CD4-positive, alpha-beta memory T cell (primary cell): ENCODE results near the gene FBXO46. TPM values are rescaled to one million over a fixed set of nuclear protein-coding genes. Genes with fewer than 3 reads are reported as not detected.

Source experiments
- CTCF ChIA-PET: fragments of 350-600 bp; sonication (Branson Sonifier 250); formaldehyde crosslinking; loops from one replicate; lab custom pipeline; 2021; ENCODE audit warnings: inconsistent platforms; ENCODE audit not compliant: partially characterized antibody; lab: Charles Lee
- POLR2A ChIA-PET: fragments of 350-600 bp; sonication (Branson Sonifier 250); formaldehyde crosslinking; loops from one replicate; lab custom pipeline; 2021; ENCODE audit not compliant: partially characterized antibody; lab: Charles Lee
- DNase-seq, 5 donors: peaks; one replicate each; pipeline versions ENCODE4 v3.0.0 to v3.0.0-alpha.2; 2020 to 2022; ENCODE audit warnings: mixed read lengths in 1 of 5
- H3K27ac ChIP-seq: one replicate; pipeline ENCODE4 v1.7.0; 2013; ENCODE audit warnings: low read depth, low read length
- H3K27me3 ChIP-seq: 2 replicates; pipeline ENCODE4 v1.7.0; 2013; ENCODE audit warnings: mild to moderate bottlenecking, low read length, moderate library complexity; ENCODE audit not compliant: insufficient read depth
- H3K36me3 ChIP-seq: 2 replicates; pipeline ENCODE4 v1.7.0; 2013; ENCODE audit warnings: mild to moderate bottlenecking, low read length, moderate library complexity; ENCODE audit not compliant: insufficient read depth
- H3K4me1 ChIP-seq: 2 replicates; pipeline ENCODE4 v1.7.0; 2013; ENCODE audit warnings: mild to moderate bottlenecking, low read length, moderate library complexity; ENCODE audit not compliant: insufficient read depth
- H3K4me3 ChIP-seq, 2 donors: one replicate each; pipeline ENCODE4 v1.7.0; 2013; ENCODE audit warnings: low read length in 2 of 2, mild to moderate bottlenecking in 1 of 2
- H3K9me3 ChIP-seq, 2 donors: one replicate each; pipeline ENCODE4 v1.7.0; 2013; ENCODE audit warnings: low read length in 2 of 2, control low read depth in 1 of 2; ENCODE audit not compliant: control insufficient read depth in 1 of 2
- H3K27ac Mint-ChIP-seq, 7 donors: one replicate each; pipeline ENCODE4 v1.8.0; 2020 to 2021; ENCODE audit warnings: mixed read lengths in 7 of 7, mild to moderate bottlenecking in 6 of 7, inconsistent platforms in 3 of 7, moderate library complexity in 3 of 7
- H3K27me3 Mint-ChIP-seq, 2 donors: one replicate each; pipeline ENCODE4 v1.8.0; 2020 to 2021; ENCODE audit warnings: mixed read lengths in 2 of 2
- H3K36me3 Mint-ChIP-seq, 2 donors: one replicate each; pipeline ENCODE4 v1.8.0; 2020 to 2021; ENCODE audit warnings: mixed read lengths in 2 of 2, inconsistent platforms in 1 of 2, mild to moderate bottlenecking in 1 of 2
- H3K4me1 Mint-ChIP-seq, 4 donors: one replicate each; pipeline ENCODE4 v1.8.0; 2020 to 2021; ENCODE audit warnings: mixed read lengths in 4 of 4, mild to moderate bottlenecking in 1 of 4
- H3K4me3 Mint-ChIP-seq, 8 donors: one replicate each; pipeline ENCODE4 v1.8.0; 2020 to 2021; ENCODE audit warnings: mixed read lengths in 8 of 8, mild to moderate bottlenecking in 7 of 8, moderate library complexity in 6 of 8, inconsistent platforms in 3 of 8
- H3K9me3 Mint-ChIP-seq, 8 donors: one replicate each; pipeline ENCODE4 v1.8.0; 2020 to 2021; ENCODE audit warnings: mixed read lengths in 8 of 8, mild to moderate bottlenecking in 5 of 8, inconsistent platforms in 3 of 8, moderate library complexity in 1 of 8
- intact Hi-C: fragments of 100-400 bp; cut with micrococcal nuclease; formaldehyde crosslinking; loops from one replicate; pipeline ENCODE4 v1.15.1; 2023
- polyA plus RNA-seq, 2 donors: library from polyadenylated mRNA; unstranded; fragments of 300-500 nt; fragmentation: Illumina TruSeq; gene quantifications; one replicate each; pipeline ENCODE4 v1.2.3, GENCODE V29; 2021
- total RNA-seq, 2 experiments: library from RNA; stranded (reverse); gene quantifications; one replicate each; pipeline ENCODE4 v1.2.3, GENCODE V29; 2021

Gene FBXO46
- total and polyA plus RNA-seq, 4 experiments from 2014 or later, result 3.7 to 37.3 (median 25.1) TPM

GRCh38 chr19:45716359-45717130, 14.2 kb downstream of the FBXO46 start:
- POLR2A ChIA-PET, result interaction anchor here (0.6 to 4.0 kb wide), 18 partner anchors 10 to 1632 kb away, joined by 3 to 60 read pairs (median 6); partner anchors contain the start of genes DHX34, FBXO46, MYPOP and QPCTL
- Mint-ChIP-seq H3K4me3 (peak overlapping the region; percentile 92 to 99 (median 97)), H3K27ac (peak overlapping the region; percentile 84 to 99 (median 98)), H3K27me3 (no peaks in the 10 kb centered on the region), H3K9me3 (peaks cover 0 to 2% (median 0%) of the 10 kb centered on the region in 8 donors), H3K4me1 (peaks cover 30 to 54% (median 39%) of the 10 kb centered on the region in 4 donors), H3K36me3 (peaks cover 10 to 23% of the 10 kb centered on the region in 2 donors)
- peak overlapping the region; percentile 64 to 72 for H3K4me3 ChIP-seq
- DNase-seq, result no peak
- no peaks in the 10 kb centered on the region for H3K9me3 ChIP-seq
- intact Hi-C loops, result loop anchor here (1.0 to 5.0 kb wide), 7 partner anchors 14 to 279 kb away; partner anchors contain the start of genes CCDC61, DMWD, FBXO46 and QPCTL
- no peaks in the 10 kb centered on the region for H3K27me3 ChIP-seq
- peaks cover 7% of the 10 kb centered on the region for H3K36me3 ChIP-seq
- CTCF ChIA-PET, result interaction anchor here (0.6 to 5.1 kb wide), 9 partner anchors 13 to 290 kb away, joined by 3 to 48 read pairs (median 8); partner anchors contain the start of genes FBXO46, QPCTL, SIX5 and SNRPD2
- peak overlapping the region; percentile 86 for H3K27ac ChIP-seq
- H3K4me1 ChIP-seq, result peaks cover 38% of the 10 kb centered on the region

- peaks cover 17 to 28% of the 10 kb centered on the region in 2 donors for H3K36me3 Mint-ChIP-seq
- H3K4me1 Mint-ChIP-seq, result peaks cover 33 to 60% (median 44%) of the 10 kb centered on the region in 4 donors
- H3K27me3 Mint-ChIP-seq, result no peaks in the 10 kb centered on the region
- CTCF ChIA-PET, result interaction anchor here (0.8 to 5.1 kb wide), 5 partner anchors 20 to 108 kb away, joined by 3 to 48 read pairs (median 3); partner anchors contain the start of genes QPCTL and SNRPD2
- DNase-seq, result no peak
- H3K27ac ChIP-seq, result no peak overlapping the region
- peaks cover 38% of the 10 kb centered on the region for H3K4me1 ChIP-seq
- H3K36me3 ChIP-seq, result peaks cover 16% of the 10 kb centered on the region
- peak overlapping the region in 2 of 7 donors; percentile 29 to 82 for H3K27ac Mint-ChIP-seq
- no peak overlapping the region for H3K4me3 ChIP-seq
- POLR2A ChIA-PET, result interaction anchor here (1.2 to 4.0 kb wide), 3 partner anchors 11 to 130 kb away, joined by 5 to 55 read pairs (median 5); partner anchors contain the start of genes FBXO46 and OPA3
- H3K4me3 Mint-ChIP-seq, result peak overlapping the region in 1 of 8 donors; percentile 52
- no peaks in the 10 kb centered on the region for H3K9me3 ChIP-seq
- intact Hi-C loops, result loop anchor here (5.0 kb wide), 2 partner anchors 33 to 52 kb away; partner anchors contain the start of gene SIX5
- H3K27me3 ChIP-seq, result no peaks in the 10 kb centered on the region
- peaks cover 0 to 2% (median 0%) of the 10 kb centered on the region in 8 donors for H3K9me3 Mint-ChIP-seq
These were observed 15.6 kb downstream of the FBXO46 start for GRCh38 chr19:45715139-45715538.

- ChIA-PET CTCF (interaction anchor here (5.1 kb wide), 1 partner anchor 21 kb away, joined by 48 read pairs; the partner anchor contains the start of genes QPCTL and SNRPD2), POLR2A (interaction anchor here (1.4 kb wide), 1 partner anchor 18 kb away, joined by 4 read pairs; the partner anchor contains the start of gene FBXO46)
- no peaks in the 10 kb centered on the region for H3K27me3 ChIP-seq
- DNase-seq, result no peak
- intact Hi-C loops, result no loop called here
- H3K4me1 ChIP-seq, result peaks cover 32% of the 10 kb centered on the region
- H3K27ac Mint-ChIP-seq, result peak overlapping the region in 1 of 7 donors; percentile 57
- H3K9me3 ChIP-seq, result no peaks in the 10 kb centered on the region
- H3K9me3 Mint-ChIP-seq, result peaks cover 0 to 2% (median 0%) of the 10 kb centered on the region in 8 donors
- H3K36me3 Mint-ChIP-seq, result peaks cover 13 to 21% of the 10 kb centered on the region in 2 donors
- no peak overlapping the region for H3K4me3 Mint-ChIP-seq
- no peak overlapping the region for H3K4me3 ChIP-seq
- H3K36me3 ChIP-seq, result peaks cover 13% of the 10 kb centered on the region
- peaks cover 30 to 47% (median 33%) of the 10 kb centered on the region in 4 donors for H3K4me1 Mint-ChIP-seq
- H3K27ac ChIP-seq, result no peak overlapping the region
- H3K27me3 Mint-ChIP-seq, result no peaks in the 10 kb centered on the region
These were observed 17.6 kb downstream of the FBXO46 start for GRCh38 chr19:45713141-45713540.

GRCh38 chr19:45712699-45713067, 18.0 kb downstream of the FBXO46 start:
- no peaks in the 10 kb centered on the region for H3K27me3 ChIP-seq
- H3K4me3 Mint-ChIP-seq, result no peak overlapping the region
- intact Hi-C loops, result no loop called here
- H3K27ac ChIP-seq, result no peak overlapping the region
- POLR2A ChIA-PET, result no interaction called here
- peaks cover 13 to 21% of the 10 kb centered on the region in 2 donors for H3K36me3 Mint-ChIP-seq
- no peak for DNase-seq
- H3K27ac Mint-ChIP-seq, result no peak overlapping the region
- peaks cover 27% of the 10 kb centered on the region for H3K4me1 ChIP-seq
- peaks cover 26 to 42% (median 29%) of the 10 kb centered on the region in 4 donors for H3K4me1 Mint-ChIP-seq
- no peaks in the 10 kb centered on the region for H3K27me3 Mint-ChIP-seq
- no peaks in the 10 kb centered on the region for H3K9me3 ChIP-seq
- H3K36me3 ChIP-seq, result peaks cover 13% of the 10 kb centered on the region
- peaks cover 0 to 2% (median 0%) of the 10 kb centered on the region in 8 donors for H3K9me3 Mint-ChIP-seq
- CTCF ChIA-PET, result no interaction called here
- H3K4me3 ChIP-seq, result no peak overlapping the region

GRCh38 chr19:45711851-45712698, 18.6 kb downstream of the FBXO46 start:
- no peak for DNase-seq
- intact Hi-C loops, result no loop called here

GRCh38 chr19:45710356-45711130, 20.2 kb downstream of the FBXO46 start:
- no peak overlapping the region for H3K4me3 Mint-ChIP-seq
- CTCF ChIA-PET, result interaction anchor here (0.6 to 1.6 kb wide), 4 partner anchors 17 to 271 kb away, joined by 3 to 6 read pairs (median 4); no protein-coding TSS in a partner anchor

More at GRCh38 chr19:45711851-45712698, 18.6 kb downstream of the FBXO46 start:
- ChIA-PET POLR2A (no interaction called here), CTCF (no interaction called here)
- Histone ChIP-seq H3K27me3 (no peaks in the 10 kb centered on the region), H3K36me3 (peaks cover 13% of the 10 kb centered on the region), H3K9me3 (no peaks in the 10 kb centered on the region), H3K27ac (no peak overlapping the region), H3K4me3 (no peak overlapping the region), H3K4me1 (peaks cover 26% of the 10 kb centered on the region)
- Mint-ChIP-seq H3K9me3 (peaks cover 0 to under 1% (median 0%) of the 10 kb centered on the region in 8 donors), H3K36me3 (peaks cover 13 to 16% of the 10 kb centered on the region in 2 donors), H3K27me3 (no peaks in the 10 kb centered on the region), H3K27ac (no peak overlapping the region), H3K4me1 (peaks cover 22 to 37% (median 25%) of the 10 kb centered on the region in 4 donors), H3K4me3 (no peak overlapping the region)

More at GRCh38 chr19:45710356-45711130, 20.2 kb downstream of the FBXO46 start:
- Mint-ChIP-seq H3K9me3 (no peaks in the 10 kb centered on the region), H3K27ac (peak overlapping the region in 5 of 7 donors; percentile 4 to 86 (median 53)), H3K4me1 (peaks cover 11 to 22% (median 12%) of the 10 kb centered on the region in 4 donors), H3K36me3 (peaks cover 13 to 15% of the 10 kb centered on the region in 2 donors), H3K27me3 (no peaks in the 10 kb centered on the region)
- DNase-seq, result no peak
- no peak overlapping the region for H3K4me3 ChIP-seq
- H3K4me1 ChIP-seq, result peaks cover 16% of the 10 kb centered on the region
- no peak overlapping the region for H3K27ac ChIP-seq
- POLR2A ChIA-PET, result interaction anchor here (1.4 kb wide), 1 partner anchor 21 kb away, joined by 6 read pairs; the partner anchor contains the start of gene FBXO46
- H3K9me3 ChIP-seq, result no peaks in the 10 kb centered on the region
- H3K36me3 ChIP-seq, result peaks cover 13% of the 10 kb centered on the region
- intact Hi-C loops, result no loop called here
- no peaks in the 10 kb centered on the region for H3K27me3 ChIP-seq
